Measurements from ENCODE around the gene HARBI1.
A peak's percentile ranks its signal among the peaks of the same experiment; 100 is the strongest.

DNA sequence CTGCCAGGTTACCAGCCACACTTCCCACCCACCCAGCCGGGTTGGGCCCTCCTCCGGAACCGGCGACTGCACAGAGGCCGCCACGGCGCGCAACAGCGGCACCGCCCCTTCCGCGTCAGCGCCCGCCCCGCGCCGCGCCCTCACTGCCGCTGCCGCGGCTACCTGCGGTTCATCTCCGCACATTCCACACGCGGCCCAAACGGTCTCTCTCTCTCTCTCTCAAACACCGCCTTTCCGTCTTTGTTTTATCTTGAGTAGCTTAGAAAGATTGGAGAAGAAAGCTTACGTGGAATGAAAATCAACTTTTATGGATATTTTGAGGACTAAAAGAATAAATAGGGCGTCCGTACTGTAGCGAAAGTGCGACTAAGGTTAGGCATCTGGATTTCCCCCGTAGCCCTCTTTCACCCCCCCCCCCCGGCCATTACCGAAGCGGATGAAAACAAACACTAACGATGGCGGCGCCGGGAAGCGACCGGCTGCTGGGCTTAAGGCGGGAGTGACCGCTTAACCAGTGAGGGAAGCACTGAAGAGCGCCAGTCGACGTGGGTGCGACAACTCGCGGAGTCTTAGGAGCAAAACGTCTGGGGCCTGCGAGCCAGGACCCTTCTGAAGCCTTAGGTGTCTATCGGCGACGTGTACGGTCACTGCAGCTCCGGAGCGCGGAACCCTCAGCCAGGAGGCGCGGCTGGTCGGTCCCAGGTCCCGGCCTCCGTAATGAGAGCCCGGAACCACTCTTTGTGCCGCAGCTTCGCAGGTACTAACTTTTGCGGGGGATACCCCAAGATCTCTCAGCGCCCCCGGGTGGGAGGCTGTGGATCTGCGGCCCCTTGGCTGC is at the start of gene HARBI1, which contains the start of gene ATG13:
- TF ChIP-seq CTCF (IDR thresholded peaks at IDR 0.05; ENCODE audit: low read depth, low read length, poor library complexity, severe bottlenecking): peak; percentile 88
- TF ChIP-seq EZH2phosphoT487 (IDR thresholded peaks at IDR 0.05; ENCODE audit: borderline replicate concordance, low read length): no peak

Measured in DOHH2 (cell line).